ENCODE measurements around the gene ZNF787. TPM values are rescaled to one million over a fixed set of nuclear protein-coding genes. Genes with fewer than 3 reads are reported as not detected.

The ZNF787 gene
- total RNA-seq: 14.1 and 17.1 TPM in 2 replicates

DNA sequence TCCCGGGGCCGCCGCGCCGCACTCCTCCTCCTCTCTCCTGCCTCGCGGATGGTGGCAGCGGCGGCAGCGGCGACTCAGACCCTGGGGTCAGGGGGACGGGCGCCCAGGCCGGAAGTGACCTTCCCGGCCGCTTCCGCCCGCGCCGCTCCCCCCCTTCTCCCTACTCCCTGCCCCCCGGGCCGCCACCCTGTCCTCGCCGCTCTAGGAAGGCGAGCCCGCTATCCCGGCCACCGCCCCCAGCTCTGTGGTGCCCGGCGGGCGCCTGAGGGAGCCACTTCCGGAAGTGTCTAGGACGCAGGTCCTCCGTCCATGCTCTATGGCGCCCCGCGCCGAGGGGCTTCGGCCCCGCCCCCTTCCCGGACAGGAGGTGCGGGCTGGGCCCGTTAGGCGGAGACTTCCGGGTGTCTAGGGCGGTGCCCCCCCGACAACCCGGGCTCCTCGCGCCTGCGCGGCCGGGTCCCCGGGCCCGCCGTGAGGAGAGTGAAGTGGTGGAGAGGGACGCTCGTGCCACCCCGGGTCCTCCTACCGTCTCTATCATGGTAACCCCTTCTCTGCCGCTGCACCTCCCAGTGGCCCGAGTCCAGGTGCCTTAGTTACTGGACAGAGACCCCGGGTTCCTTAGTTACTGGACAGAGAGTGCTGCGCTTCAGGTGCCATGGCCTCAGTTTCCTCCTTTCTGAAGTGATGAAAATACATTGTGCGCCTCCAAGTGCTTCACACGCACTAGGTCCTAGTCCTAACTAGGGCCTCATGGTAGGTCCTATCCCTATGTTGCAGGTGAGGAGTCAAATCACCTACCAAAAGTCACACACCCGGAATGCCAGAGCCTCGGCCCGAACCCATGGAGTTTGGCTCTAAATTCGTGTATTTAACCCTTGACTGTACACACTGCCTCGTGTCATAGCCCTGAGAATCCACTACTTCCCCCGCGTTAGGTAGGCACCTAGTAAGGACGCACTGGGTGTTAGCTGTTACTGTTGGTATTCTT lies at the start of gene ZNF787:
TSS of gene ZNF787 (minus strand) at position 116 of the 988 bp plus-strand sequence. CDS start 18,078 bp downstream, outside the sequence.

DNA sequence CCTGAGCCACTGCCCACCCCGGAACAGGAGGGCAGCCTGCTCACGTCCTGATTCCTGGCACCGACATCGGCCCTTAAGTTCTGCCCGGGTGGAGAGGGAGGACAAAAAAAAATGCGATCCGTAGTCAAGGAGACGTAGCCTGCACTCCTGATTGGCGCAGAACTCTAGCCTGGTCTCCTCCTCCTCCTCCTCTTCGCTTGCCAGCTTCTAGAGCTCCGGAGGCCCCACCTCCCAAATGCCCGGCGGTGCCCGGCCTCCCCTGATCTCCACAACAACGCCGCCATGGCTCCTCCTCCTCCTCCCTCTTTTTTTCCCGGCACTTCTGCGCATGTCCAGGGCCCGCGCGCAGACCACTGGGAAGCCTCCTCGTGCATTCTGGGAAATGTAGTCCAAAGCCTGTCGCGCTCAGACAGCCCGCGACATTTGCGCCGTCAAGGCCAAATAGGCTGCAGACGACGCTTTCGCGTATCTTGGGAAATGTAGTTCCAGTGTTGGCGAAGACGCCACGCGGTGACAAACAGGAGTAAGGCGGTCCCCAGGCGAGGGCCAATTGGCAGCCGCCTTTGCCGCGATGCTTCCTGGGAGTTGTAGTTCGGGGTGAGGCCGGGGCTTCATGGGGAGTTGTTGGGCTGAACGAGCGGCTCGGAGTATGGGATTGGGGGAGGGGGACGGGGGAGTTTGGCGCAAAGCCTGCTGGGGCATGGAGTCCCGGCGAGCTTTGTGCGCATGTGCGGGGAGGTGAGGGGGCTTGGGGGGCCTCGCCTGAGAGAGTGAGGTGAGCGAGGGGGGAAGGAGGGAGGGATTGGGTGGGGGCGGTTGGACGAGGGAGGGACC lies 19.7 kb upstream of the ZNF787 start, which contains the start of gene ZNF444:
TSS of gene ZNF444 (plus strand) at position 705 of the 834 bp plus-strand sequence. CDS start 5,625 bp downstream, outside the sequence.

Other genes with a start within 250 kb of the ZNF787 start
- not detected in 2 replicates for gene NLRP13, start 189.0 kb downstream of the ZNF787 start, total RNA-seq
- not detected in 2 replicates for gene NLRP8, start 173.5 kb downstream of the ZNF787 start, total RNA-seq
- not detected in 2 replicates for gene NLRP5, start 134.5 kb downstream of the ZNF787 start, total RNA-seq
- 25.7 and 28.6 TPM in 2 replicates for gene ZNF444, start 20.0 kb upstream of the ZNF787 start, total RNA-seq
- gene GALP, start 54.7 kb upstream of the ZNF787 start, total RNA-seq: not detected in 2 replicates
- not detected in 2 replicates for gene ZSCAN5B, start 76.5 kb upstream of the ZNF787 start, total RNA-seq
- gene ZSCAN5C, start 81.0 kb upstream of the ZNF787 start, total RNA-seq: not detected in 2 replicates
- 1.3 TPM in 1 of 2 replicates, not detected in the other for gene EDDM13, start 151.5 kb upstream of the ZNF787 start, total RNA-seq
- gene ZSCAN5A, start 193.5 kb upstream of the ZNF787 start, total RNA-seq: 2.6 and 7.9 TPM in 2 replicates

Measured in airway epithelial cell (primary cell).